Hepatocyte (in vitro differentiated cells): Measurements from ENCODE around the gene MOB1A. TPM values are rescaled to one million over a fixed set of nuclear protein-coding genes. Genes with fewer than 3 reads are reported as not detected.
"Not testable (repeated sequence)": the region's sequence is repeated elsewhere in the genome, so short reads cannot be mapped to it uniquely, and the experiment has no call there.

ENCODE experiments used
- DNase-seq: peaks from one replicate; pipeline ENCODE4 v3.0.0-alpha.2; 2016; ENCODE audit warnings: low spot score
- H2AFZ ChIP-seq: fragments of 200-600 bp; sonication (generic); 2 replicates; pipeline ENCODE4 v1.6.0; 2016; ENCODE audit warnings: antibody characterized with exemption, mild to moderate bottlenecking
- H3K27ac ChIP-seq: fragments of 200-600 bp; sonication (generic); 2 replicates; pipeline ENCODE4 v1.5.1; 2016; ENCODE audit warnings: mild to moderate bottlenecking
- H3K27me3 ChIP-seq: fragments of 200-600 bp; sonication (generic); 2 replicates; pipeline ENCODE4 v1.6.1; 2016
- H3K36me3 ChIP-seq: fragments of 200-600 bp; sonication (generic); replicated peaks from 2 replicates; pipeline ENCODE4 v1.5.1; 2016; ENCODE audit warnings: low read depth; ENCODE audit not compliant: insufficient read depth
- H3K4me1 ChIP-seq: fragments of 200-600 bp; sonication (generic); 2 replicates; pipeline ENCODE4 v1.5.1; 2016; ENCODE audit warnings: mild to moderate bottlenecking, moderate library complexity; ENCODE audit not compliant: insufficient read depth
- H3K4me2 ChIP-seq: fragments of 200-600 bp; sonication (generic); 2 replicates; pipeline ENCODE4 v1.6.0; 2016
- H3K4me3 ChIP-seq: fragments of 200-600 bp; sonication (generic); 2 replicates; pipeline ENCODE4 v1.5.1; 2016; ENCODE audit warnings: mild to moderate bottlenecking
- H3K79me2 ChIP-seq: fragments of 200-600 bp; sonication (generic); 2 replicates; pipeline ENCODE4 v1.6.0; 2017; ENCODE audit warnings: mild to moderate bottlenecking
- H3K9me2 ChIP-seq: fragments of 200-600 bp; sonication (generic); replicated peaks from 2 replicates; pipeline ENCODE4 v1.6.0; 2017; ENCODE audit warnings: mild to moderate bottlenecking; ENCODE audit not compliant: insufficient read depth
- H3K9me3 ChIP-seq: fragments of 200-600 bp; sonication (generic); 2 replicates; pipeline ENCODE4 v1.5.1; 2016; ENCODE audit warnings: low read depth, mild to moderate bottlenecking
- H4K20me1 ChIP-seq: fragments of 200-600 bp; sonication (generic); 2 replicates; pipeline ENCODE4 v1.6.0; 2016; ENCODE audit warnings: mild to moderate bottlenecking; ENCODE audit not compliant: insufficient read depth, poor library complexity, severe bottlenecking
- EZH2 ChIP-seq: fragments of 200-600 bp; sonication (generic); IDR thresholded peaks from 2 replicates; pipeline ENCODE4 v1.6.1; 2016; ENCODE audit warnings: antibody characterized with exemption, mild to moderate bottlenecking, borderline replicate concordance
- EZH2phosphoT487 ChIP-seq: fragments of 200-600 bp; sonication (generic); IDR thresholded peaks from one replicate; pipeline ENCODE4 v1.6.1; 2018; ENCODE audit warnings: antibody characterized with exemption, mild to moderate bottlenecking, low read depth, moderate library complexity; ENCODE audit not compliant: unreplicated experiment, severe bottlenecking
- WGBS: methylation state at CpG from one replicate; pipeline ENCODE4 v1.1.6; 2016; ENCODE audit warnings: low lambda C conversion rate; ENCODE audit errors: missing lambda C conversion rate; 5-methylcytosine and 5-hydroxymethylcytosine counted together
- polyA plus RNA-seq: library from polyadenylated mRNA; unstranded; fragments of >200 nt; fragmentation: Nextera tagmentation; extraction: Ambion mirVana; gene quantifications from 2 replicates; pipeline ENCODE4 v1.2.1, GENCODE V29; 2016
- total RNA-seq: library from RNA; depleted of rRNA; stranded (reverse); fragments of >200 nt; gene quantifications from 2 replicates; pipeline ENCODE4 v1.2.3, GENCODE V29; 2014
- TF ChIP-seq, protein P1 (sequence below): fragments of 200-600 bp; sonication (generic); IDR thresholded peaks from 2 replicates; pipeline ENCODE4 v1.5.1; 2016; ENCODE audit warnings: antibody characterized with exemption, mild to moderate bottlenecking; ENCODE audit not compliant: poor library complexity

Gene MOB1A
- total and polyA plus RNA-seq, 2 experiments from 2014 or later: 43.3 to 100 TPM

DNA sequence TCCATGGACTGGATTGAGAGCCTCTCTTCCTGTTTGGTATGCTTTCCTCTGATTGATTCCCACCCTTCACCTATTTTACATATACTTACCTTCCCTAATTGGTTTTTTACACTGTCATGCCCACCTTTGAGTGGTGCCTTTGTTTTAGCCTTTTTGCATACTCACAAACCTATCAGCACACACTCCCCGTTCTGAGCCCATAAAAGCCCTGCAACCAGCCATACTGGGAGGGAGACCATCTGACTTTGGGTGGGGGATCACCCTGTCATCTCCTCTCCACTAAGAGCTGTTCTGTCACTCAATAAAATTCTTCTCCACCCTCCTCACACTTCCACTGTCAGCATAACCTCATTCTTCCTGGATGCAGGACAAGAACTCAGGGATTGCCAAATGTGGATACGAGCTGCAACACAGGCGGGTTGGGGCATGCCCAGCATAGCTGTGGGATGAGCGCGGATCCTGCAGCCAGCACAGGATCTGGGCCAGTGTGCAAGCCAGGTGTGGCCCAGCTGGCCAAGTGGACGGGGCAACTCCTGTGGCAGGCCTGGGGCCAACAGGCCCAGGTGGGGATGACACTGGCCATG is 9.4 kb upstream of the MOB1A start:
- Histone ChIP-seq H3K9me3 (no peaks in the 10 kb centered on the region), H3K79me2 (no peaks in the 10 kb centered on the region), H4K20me1 (no peaks in the 10 kb centered on the region), H3K9me2 (no peaks in the 10 kb centered on the region), H3K4me1 (no peaks in the 10 kb centered on the region), H3K36me3 (no peaks in the 10 kb centered on the region), H3K27ac (no peak overlapping the region), H3K4me3 (no peak overlapping the region), H3K27me3 (peaks cover 4% of the 10 kb centered on the region), H2AFZ (no peak overlapping the region), H3K4me2 (no peak overlapping the region)
- TF ChIP-seq, protein P1, sequence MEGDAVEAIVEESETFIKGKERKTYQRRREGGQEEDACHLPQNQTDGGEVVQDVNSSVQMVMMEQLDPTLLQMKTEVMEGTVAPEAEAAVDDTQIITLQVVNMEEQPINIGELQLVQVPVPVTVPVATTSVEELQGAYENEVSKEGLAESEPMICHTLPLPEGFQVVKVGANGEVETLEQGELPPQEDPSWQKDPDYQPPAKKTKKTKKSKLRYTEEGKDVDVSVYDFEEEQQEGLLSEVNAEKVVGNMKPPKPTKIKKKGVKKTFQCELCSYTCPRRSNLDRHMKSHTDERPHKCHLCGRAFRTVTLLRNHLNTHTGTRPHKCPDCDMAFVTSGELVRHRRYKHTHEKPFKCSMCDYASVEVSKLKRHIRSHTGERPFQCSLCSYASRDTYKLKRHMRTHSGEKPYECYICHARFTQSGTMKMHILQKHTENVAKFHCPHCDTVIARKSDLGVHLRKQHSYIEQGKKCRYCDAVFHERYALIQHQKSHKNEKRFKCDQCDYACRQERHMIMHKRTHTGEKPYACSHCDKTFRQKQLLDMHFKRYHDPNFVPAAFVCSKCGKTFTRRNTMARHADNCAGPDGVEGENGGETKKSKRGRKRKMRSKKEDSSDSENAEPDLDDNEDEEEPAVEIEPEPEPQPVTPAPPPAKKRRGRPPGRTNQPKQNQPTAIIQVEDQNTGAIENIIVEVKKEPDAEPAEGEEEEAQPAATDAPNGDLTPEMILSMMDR: no peak
- TF ChIP-seq EZH2phosphoT487 (no peak), EZH2 (no peak)
- WGBS: 79% methylated on average over 6 of the region's 6 CpGs
- DNase-seq: peak; percentile 8

DNA sequence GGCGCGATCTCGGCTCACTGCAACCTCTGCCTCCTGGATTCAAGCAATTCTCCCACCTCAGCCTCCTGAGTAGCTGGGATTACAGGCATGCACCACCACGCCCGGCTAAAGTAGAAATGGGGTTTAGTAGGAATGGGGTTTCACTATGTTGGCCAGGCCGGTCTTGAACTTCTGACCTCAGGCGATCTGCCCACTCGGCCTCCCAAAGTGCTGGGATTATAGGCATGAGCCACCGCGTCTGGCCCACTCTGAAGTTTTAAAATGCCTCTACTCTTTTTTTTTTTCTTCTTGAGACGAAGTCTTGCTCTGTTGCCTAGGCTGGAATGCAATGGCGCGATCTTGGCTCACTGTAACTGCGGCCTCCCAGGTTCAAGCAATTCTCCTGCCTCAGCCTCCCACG is 8.0 kb upstream of the MOB1A start:
- H3K79me2 ChIP-seq, H3K27me3 ChIP-seq, DNase-seq, H3K9me2 ChIP-seq, H3K27ac ChIP-seq, H4K20me1 ChIP-seq, H3K36me3 ChIP-seq, H3K4me3 ChIP-seq, H3K4me2 ChIP-seq, H3K9me3 ChIP-seq, H3K4me1 ChIP-seq, H2AFZ ChIP-seq: not testable (repeated sequence)
- 96% methylated on average over 15 of the region's 15 CpGs for WGBS

DNA sequence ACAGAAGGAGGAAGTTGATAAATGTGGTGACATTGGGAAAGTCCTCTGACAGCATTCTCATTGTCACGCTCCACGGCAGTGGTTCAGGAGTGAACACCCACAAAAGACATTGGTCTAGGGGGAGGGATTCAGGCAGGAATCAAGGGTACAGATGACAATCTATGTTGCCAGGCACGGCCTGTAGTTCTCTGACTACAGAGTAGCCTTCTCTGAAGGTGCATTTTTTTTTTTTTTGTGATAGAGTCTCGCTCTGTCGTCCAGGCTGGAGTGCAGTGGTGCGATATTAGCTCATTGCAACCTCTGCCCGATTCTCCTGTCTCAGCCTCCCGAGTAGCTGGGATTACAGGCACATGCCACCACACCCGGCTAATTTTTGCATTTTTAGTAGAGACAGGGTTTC is 7.4 kb upstream of the MOB1A start:
- H3K4me3 ChIP-seq: no peak overlapping the region
- no peaks in the 10 kb centered on the region for H3K9me3 ChIP-seq
- H3K36me3 ChIP-seq: no peaks in the 10 kb centered on the region
- H3K9me2 ChIP-seq: no peaks in the 10 kb centered on the region
- no peak overlapping the region for H3K27ac ChIP-seq
- DNase-seq: no peak
- 90% methylated on average over 9 of the region's 9 CpGs for WGBS
- H3K4me2 ChIP-seq: no peak overlapping the region
- no peaks in the 10 kb centered on the region for H3K4me1 ChIP-seq
- no peak overlapping the region for H2AFZ ChIP-seq
- TF ChIP-seq, protein P1: no peak
- TF ChIP-seq EZH2 (no peak), EZH2phosphoT487 (no peak)
- no peaks in the 10 kb centered on the region for H4K20me1 ChIP-seq
- H3K27me3 ChIP-seq: peaks cover 3% of the 10 kb centered on the region
- no peaks in the 10 kb centered on the region for H3K79me2 ChIP-seq

DNA sequence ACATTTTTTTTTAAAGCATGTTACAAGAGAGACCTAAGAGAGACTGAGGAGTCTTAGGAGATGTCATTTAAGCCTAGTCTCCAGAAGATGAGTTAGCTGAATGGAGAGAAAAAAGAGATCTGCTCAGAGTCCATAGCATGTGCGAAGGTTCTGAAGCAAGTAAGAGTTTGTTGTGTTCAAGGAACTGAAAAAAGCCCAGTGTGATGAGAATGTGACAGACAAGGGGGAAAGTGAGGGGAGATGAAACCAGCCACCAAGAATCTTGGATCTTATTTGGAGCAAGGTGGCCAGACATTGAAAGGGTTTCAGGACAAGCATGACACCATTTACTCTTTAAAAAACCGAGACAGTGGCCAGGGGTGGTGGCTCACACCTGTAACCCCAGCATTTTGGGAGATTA is 5.2 kb upstream of the MOB1A start:
- no peak overlapping the region for H3K4me2 ChIP-seq
- H3K79me2 ChIP-seq: no peaks in the 10 kb centered on the region
- H3K9me3 ChIP-seq: no peaks in the 10 kb centered on the region
- no peaks in the 10 kb centered on the region for H3K9me2 ChIP-seq
- no peaks in the 10 kb centered on the region for H3K4me1 ChIP-seq
- no peak for DNase-seq
- no peaks in the 10 kb centered on the region for H4K20me1 ChIP-seq
- H3K27ac ChIP-seq: no peak overlapping the region
- WGBS: 88% methylated on average over 2 of the region's 2 CpGs
- no peak overlapping the region for H2AFZ ChIP-seq
- TF ChIP-seq EZH2phosphoT487: no peak
- TF ChIP-seq, protein P1: no peak
- no peak for TF ChIP-seq EZH2
- no peaks in the 10 kb centered on the region for H3K27me3 ChIP-seq
- no peaks in the 10 kb centered on the region for H3K36me3 ChIP-seq
- H3K4me3 ChIP-seq: no peak overlapping the region
